HG03060 (cell line): ENCODE results near the gene CP.

ENCODE experiments used
- ATAC-seq: cut with Tn5 transposase; IDR thresholded peaks from one replicate; pipeline ENCODE4 v1.9.1; 2021; ENCODE audit warnings: low read depth, moderate number of reproducible peaks; ENCODE audit not compliant: unreplicated experiment

CP gene

DNA sequence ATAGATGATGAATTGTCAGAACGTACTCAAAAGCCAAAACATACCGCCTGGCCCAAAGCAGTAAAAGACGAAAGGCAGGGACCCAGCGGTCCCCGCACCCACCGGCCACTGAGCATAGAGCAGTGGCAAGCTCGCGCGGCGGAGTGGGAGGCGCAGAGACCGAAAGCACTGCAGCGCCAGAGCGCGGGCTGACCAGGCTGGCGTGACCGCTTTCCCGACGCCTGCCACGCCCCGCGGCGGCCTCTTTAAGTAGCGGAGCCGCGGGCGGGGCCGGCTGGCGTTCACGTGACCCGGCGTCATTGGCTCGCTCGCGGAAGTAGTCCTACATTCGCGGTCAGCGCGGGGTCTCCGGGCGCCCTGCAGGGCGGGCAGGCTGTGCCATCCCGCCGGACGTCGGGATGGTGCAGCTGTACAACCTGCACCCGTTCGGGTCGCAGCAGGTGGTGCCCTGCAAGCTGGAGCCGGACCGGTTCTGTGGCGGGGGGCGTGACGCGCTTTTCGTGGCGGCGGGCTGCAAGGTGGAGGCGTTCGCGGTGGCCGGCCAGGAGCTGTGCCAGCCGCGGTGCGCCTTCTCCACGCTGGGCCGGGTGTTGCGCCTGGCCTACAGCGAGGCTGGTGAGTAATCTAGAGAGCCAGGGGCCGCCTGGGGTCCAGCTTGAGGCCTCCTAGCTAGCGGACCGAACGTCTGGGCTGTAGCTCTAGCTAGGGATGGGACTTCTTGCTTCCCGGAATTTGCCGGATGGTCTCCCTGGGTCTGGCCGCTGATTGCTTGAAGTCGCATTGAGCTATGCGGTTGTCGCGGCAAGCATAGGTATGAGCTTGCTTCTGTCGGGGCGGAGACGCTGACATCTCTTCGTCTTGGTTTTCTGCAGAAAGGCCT is 92.1 kb downstream of the CP start, which contains the start of gene HPS3:
Gene HPS3 (plus strand): TSS at position 313 of the 880 bp plus-strand sequence. CDS start 86 bp downstream, at position 399.
- ATAC-seq, result peak; percentile 76

DNA sequence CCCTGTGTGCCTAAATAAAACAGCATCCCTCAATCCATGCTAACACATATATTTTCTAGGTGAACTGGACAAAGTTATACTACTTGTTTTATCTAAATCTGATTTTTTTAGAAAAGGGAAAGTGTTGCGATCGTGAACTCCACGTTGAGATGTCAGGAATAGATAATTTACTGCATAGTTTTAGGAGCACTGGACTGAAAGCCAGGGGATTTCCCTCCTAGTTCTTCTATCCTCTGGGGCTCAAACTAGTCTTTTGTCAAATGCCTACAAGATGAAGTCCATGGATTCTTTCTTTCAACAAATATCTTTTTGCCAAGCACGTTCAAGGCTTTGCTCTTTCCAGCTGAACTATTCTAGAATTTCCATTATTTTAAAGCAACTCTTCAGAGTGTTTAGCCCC is 92.8 kb downstream of the CP start:
- ATAC-seq, result no peak

DNA sequence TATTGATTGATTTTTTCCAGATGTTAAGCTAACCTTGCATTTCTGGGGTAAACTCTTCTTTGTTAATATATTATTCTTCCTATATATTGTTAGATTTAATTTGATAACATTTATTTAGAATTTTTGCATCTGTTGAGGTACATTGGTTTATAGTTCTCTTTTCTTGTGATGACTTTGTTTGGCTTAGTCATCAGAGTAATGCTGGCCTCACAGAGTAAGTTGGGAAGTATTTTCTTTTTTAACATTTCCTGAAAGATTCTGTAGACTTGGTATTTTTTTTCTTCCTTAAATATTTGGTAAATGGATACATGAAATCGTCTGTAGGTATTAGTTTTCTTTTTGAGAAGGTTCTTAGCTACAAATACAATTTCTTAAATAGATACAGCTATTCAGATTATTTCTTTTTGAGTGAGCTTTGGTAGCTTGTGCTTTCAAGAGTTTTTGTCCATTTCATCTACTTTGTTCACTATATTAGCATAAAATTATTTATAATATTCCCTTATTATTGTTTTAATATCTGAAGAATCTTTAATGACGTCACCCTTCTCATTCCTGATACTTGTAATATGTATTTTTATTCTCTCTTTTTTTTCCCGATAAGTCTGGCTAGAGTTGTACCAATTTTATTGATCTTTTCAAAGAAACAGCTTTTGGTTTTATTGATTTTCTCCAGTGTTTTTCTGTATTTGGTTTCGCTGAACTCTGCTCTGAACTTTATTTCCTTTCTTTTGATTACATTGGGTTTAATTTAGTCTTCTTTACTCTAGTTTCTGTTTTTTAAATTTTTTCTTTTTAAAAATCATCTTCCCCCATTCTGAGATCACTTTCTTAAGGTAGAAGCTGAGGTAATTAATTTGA is 98.7 kb downstream of the CP start:
- no peak for ATAC-seq
